Activated CD4-positive, alpha-beta T cell treated with anti-CD3 and anti-CD28 coated beads, Interleukin-2, amount 10 ng/mL, durations not matched to agents 7 days and 5 days (primary cell): ENCODE measurements around the gene ACKR2. TPM values are rescaled to one million over a fixed set of nuclear protein-coding genes. Genes with fewer than 3 reads are reported as not detected.
A peak's percentile ranks its signal among the peaks of the same experiment; 100 is the strongest.
"Not testable (repeated sequence)": the region's sequence is repeated elsewhere in the genome, so short reads cannot be mapped to it uniquely, and the experiment has no call there.

Source experiments
- CTCF ChIA-PET: fragments of 350-600 bp; sonication (Branson Sonifier 250); formaldehyde crosslinking; loops from one replicate; lab custom pipeline; 2021; ENCODE audit warnings: antibody characterized with exemption; lab: Charles Lee
- POLR2A ChIA-PET: fragments of 350-600 bp; sonication (Branson Sonifier 250); formaldehyde crosslinking; loops from one replicate; lab custom pipeline; 2021; ENCODE audit warnings: antibody characterized with exemption; lab: Charles Lee
- DNase-seq: peaks from one replicate; pipeline ENCODE4 v3.0.0-alpha.2; 2020
- H3K27ac Mint-ChIP-seq: one replicate; pipeline ENCODE4 v1.8.0; 2021; ENCODE audit warnings: mild to moderate bottlenecking, moderate library complexity, mixed read lengths
- H3K27me3 Mint-ChIP-seq: one replicate; pipeline ENCODE4 v1.8.0; 2021; ENCODE audit warnings: mixed read lengths
- H3K36me3 Mint-ChIP-seq: one replicate; pipeline ENCODE4 v1.8.0; 2021; ENCODE audit warnings: low read depth, mixed read lengths
- H3K4me1 Mint-ChIP-seq: one replicate; pipeline ENCODE4 v1.8.0; 2021; ENCODE audit warnings: mixed read lengths
- H3K4me3 Mint-ChIP-seq: one replicate; pipeline ENCODE4 v1.8.0; 2021; ENCODE audit warnings: mild to moderate bottlenecking, moderate library complexity, mixed read lengths
- H3K9me3 Mint-ChIP-seq: one replicate; pipeline ENCODE4 v1.8.0; 2021; ENCODE audit warnings: mixed read lengths
- total RNA-seq, 2 experiments: library from RNA; stranded (reverse); gene quantifications; one replicate each; pipeline ENCODE4 v1.2.3, GENCODE V29; 2021

Gene ACKR2
- total RNA-seq, 2 experiments from 2014 or later, result 0.40 to 0.73 TPM

- no peak for DNase-seq
- Mint-ChIP-seq H3K9me3 (no peaks in the 10 kb centered on the region), H3K4me1 (peaks cover 4% of the 10 kb centered on the region), H3K4me3 (no peak within 1 kb of the TSS), H3K36me3 (no peaks in the 10 kb centered on the region), H3K27me3 (peaks cover 7% of the 10 kb centered on the region), H3K27ac (no peak within 1 kb of the TSS)
- ChIA-PET POLR2A (no interaction called here), CTCF (no interaction called here)
Observed at GRCh38 chr3:42875325-42876151, 66.3 kb downstream of the ACKR2 start, which contains the start of gene CYP8B1. CYP8B1 (minus strand) TSS chr3:42875879; CDS start chr3:42875816, 63 bp downstream.

- POLR2A ChIA-PET, result no interaction called here
- H3K27ac Mint-ChIP-seq, result no peak overlapping the region
- H3K27me3 Mint-ChIP-seq, result peaks cover 7% of the 10 kb centered on the region
- CTCF ChIA-PET, result no interaction called here
- peaks cover 10% of the 10 kb centered on the region for H3K4me1 Mint-ChIP-seq
- no peak overlapping the region for H3K4me3 Mint-ChIP-seq
- H3K36me3 Mint-ChIP-seq, result no peaks in the 10 kb centered on the region
- H3K9me3 Mint-ChIP-seq, result no peaks in the 10 kb centered on the region
- DNase-seq, result no peak
Observed at GRCh38 chr3:42876401-42876800, 67.2 kb downstream of the ACKR2 start.

GRCh38 chr3:42876940-42877720, 67.9 kb downstream of the ACKR2 start:
- Mint-ChIP-seq H3K4me3 (no peak overlapping the region), H3K4me1 (peaks cover 14% of the 10 kb centered on the region), H3K36me3 (no peaks in the 10 kb centered on the region), H3K27ac (no peak overlapping the region), H3K27me3 (peaks cover 7% of the 10 kb centered on the region), H3K9me3 (no peaks in the 10 kb centered on the region)
- CTCF ChIA-PET, result interaction anchor here (1.5 kb wide), 1 partner anchor 132 kb away, joined by 3 read pairs; no protein-coding TSS in a partner anchor
- POLR2A ChIA-PET, result no interaction called here
- no peak for DNase-seq

GRCh38 chr3:42877881-42878280, 68.6 kb downstream of the ACKR2 start:
- Mint-ChIP-seq H3K4me3 (no peak overlapping the region), H3K9me3 (no peaks in the 10 kb centered on the region), H3K27me3 (peaks cover 2% of the 10 kb centered on the region), H3K4me1 (peaks cover 14% of the 10 kb centered on the region), H3K36me3 (no peaks in the 10 kb centered on the region), H3K27ac (no peak overlapping the region)
- ChIA-PET POLR2A (no interaction called here), CTCF (interaction anchor here (1.0 to 1.5 kb wide), 2 partner anchors 9 to 133 kb away, joined by 3 to 5 read pairs; no protein-coding TSS in a partner anchor)
- DNase-seq, result no peak

DNA sequence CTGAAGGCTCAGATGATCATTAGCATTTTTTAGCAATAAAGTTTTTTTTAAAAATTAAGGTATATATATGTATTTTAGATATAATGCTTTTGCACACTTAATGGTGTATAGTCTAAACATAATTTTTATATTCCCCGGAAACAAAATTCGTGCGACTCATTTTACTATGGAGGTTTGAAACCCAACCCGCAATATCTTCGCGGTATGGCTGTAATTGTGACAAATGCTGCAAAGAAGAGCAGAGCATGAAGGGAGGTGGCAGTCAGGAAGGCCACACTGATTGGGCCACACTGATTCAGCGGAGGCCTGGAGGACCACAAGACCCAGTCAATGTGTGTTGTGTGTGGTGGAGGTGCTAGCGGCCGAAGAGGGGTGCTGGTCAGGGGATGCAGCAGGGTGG, 70.9 kb downstream of the ACKR2 start:
- H3K36me3 Mint-ChIP-seq, result no peaks in the 10 kb centered on the region
- H3K4me3 Mint-ChIP-seq, result peak overlapping the region; percentile 63
- CTCF ChIA-PET, result interaction anchor here (1.1 kb wide), 1 partner anchor 101 kb away, joined by 4 read pairs; no protein-coding TSS in a partner anchor
- H3K27ac Mint-ChIP-seq, result peak overlapping the region; percentile 85
- H3K9me3 Mint-ChIP-seq, result no peaks in the 10 kb centered on the region
- peaks cover 2% of the 10 kb centered on the region for H3K27me3 Mint-ChIP-seq
- H3K4me1 Mint-ChIP-seq, result peaks cover 14% of the 10 kb centered on the region
- POLR2A ChIA-PET, result no interaction called here
- no peak for DNase-seq

DNA sequence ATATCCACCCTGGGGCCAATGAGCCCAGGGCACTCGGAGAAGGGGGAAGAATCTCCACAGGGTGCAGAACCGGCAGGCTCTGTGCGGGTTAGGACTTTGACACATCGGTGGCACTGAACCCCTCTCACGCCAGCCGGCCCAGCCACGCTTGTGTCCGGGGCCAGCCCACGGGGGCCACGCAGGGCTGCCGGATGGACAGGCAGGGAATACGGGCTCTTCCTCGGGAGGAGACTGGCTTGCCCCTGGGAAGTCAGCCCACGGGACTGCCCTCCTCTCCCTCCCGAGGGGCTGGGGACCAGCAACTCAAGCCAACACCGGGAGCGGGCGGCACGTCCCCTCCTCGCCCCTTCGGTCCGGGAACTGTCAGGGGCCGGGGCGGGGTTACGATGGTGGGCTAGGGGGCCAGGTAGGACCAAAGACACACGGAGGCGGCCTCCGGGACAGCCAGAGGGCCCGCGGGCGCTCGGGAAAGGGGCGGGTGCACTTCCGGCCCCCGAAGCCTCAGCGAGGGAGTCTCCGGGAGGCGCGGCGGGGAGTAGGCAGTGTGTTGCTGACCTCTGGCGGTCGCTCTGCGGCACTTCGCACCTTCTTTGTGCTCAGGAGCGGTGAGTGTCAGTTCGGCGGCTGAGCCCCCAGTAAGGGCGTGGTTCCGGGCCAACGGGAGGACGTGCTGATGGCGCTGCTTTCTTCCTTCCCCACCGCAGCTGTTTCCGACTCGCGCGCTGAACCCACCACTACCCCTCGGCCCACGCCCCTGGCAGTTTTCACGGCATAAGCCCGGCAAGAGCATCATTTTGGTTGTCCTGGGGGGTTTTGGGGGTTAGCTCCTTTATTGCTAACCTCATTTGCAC, 71.6 kb downstream of the ACKR2 start:
- ChIA-PET CTCF (interaction anchor here (0.6 to 1.5 kb wide), 16 partner anchors 9 to 379 kb away, joined by 3 to 12 read pairs (median 4); partner anchors contain the start of genes HIGD1A and VIPR1), POLR2A (interaction anchor here (0.7 kb wide), 1 partner anchor 50 kb away, joined by 4 read pairs; no protein-coding TSS in a partner anchor)
- no peaks in the 10 kb centered on the region for H3K9me3 Mint-ChIP-seq
- peak; percentile 90 for DNase-seq
- peak overlapping the region; percentile 89 for H3K27ac Mint-ChIP-seq
- H3K4me3 Mint-ChIP-seq, result peak overlapping the region; percentile 63
- peaks cover 2% of the 10 kb centered on the region for H3K27me3 Mint-ChIP-seq
- H3K36me3 Mint-ChIP-seq, result no peaks in the 10 kb centered on the region
- H3K4me1 Mint-ChIP-seq, result peaks cover 14% of the 10 kb centered on the region

GRCh38 chr3:42883251-42883930, 74.1 kb downstream of the ACKR2 start:
- H3K36me3 Mint-ChIP-seq, H3K27me3 Mint-ChIP-seq, H3K27ac Mint-ChIP-seq, DNase-seq, H3K4me3 Mint-ChIP-seq, H3K9me3 Mint-ChIP-seq, POLR2A ChIA-PET: not testable (repeated sequence)
- H3K4me1 Mint-ChIP-seq, result peaks cover 14% of the 10 kb centered on the region
- CTCF ChIA-PET, result interaction anchor here (1.5 kb wide), 1 partner anchor 10 kb away, joined by 5 read pairs; no protein-coding TSS in a partner anchor

- H3K27me3 Mint-ChIP-seq, result peaks cover 12% of the 10 kb centered on the region
Observed at GRCh38 chr3:42884324-42884723, 75.1 kb downstream of the ACKR2 start.

DNA sequence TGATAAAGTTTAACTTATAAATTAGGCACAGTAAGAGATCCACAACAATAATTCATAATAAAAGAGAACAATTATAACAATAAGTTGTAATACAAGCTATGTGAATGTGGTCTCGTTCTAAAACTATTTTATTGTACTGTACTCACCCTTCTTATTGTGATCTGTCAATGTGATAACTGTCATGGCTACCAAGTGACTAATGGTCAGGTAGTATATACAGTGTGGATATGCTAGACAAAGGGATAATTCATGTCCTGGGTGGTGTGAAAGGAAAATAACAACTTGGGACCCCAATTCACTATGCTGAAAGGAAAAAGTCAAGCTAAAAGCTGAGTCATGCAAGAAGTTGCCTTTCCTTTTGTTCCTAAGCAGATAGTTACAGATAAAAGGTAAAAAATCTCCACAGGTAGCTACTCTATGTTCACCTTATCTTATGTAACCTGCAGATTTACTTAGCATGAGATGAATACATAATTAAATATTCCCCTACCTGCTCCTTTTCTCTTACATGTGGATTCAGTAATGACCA, 77.1 kb downstream of the ACKR2 start:
- H3K4me3 Mint-ChIP-seq, result no peak overlapping the region
- no peak overlapping the region for H3K27ac Mint-ChIP-seq
- peaks cover 10% of the 10 kb centered on the region for H3K27me3 Mint-ChIP-seq
- no peaks in the 10 kb centered on the region for H3K36me3 Mint-ChIP-seq
- no peaks in the 10 kb centered on the region for H3K9me3 Mint-ChIP-seq
- DNase-seq, result no peak
- peaks cover 5% of the 10 kb centered on the region for H3K4me1 Mint-ChIP-seq
- ChIA-PET POLR2A (no interaction called here), CTCF (no interaction called here)

More at GRCh38 chr3:42884324-42884723, 75.1 kb downstream of the ACKR2 start:
- Mint-ChIP-seq H3K4me1 (peaks cover 14% of the 10 kb centered on the region), H3K9me3 (no peaks in the 10 kb centered on the region), H3K27ac (no peak overlapping the region), H3K36me3 (no peaks in the 10 kb centered on the region), H3K4me3 (no peak overlapping the region)
- ChIA-PET CTCF (no interaction called here), POLR2A (no interaction called here)
- DNase-seq, result no peak

- no peak overlapping the region for H3K4me3 Mint-ChIP-seq
- peaks cover 5% of the 10 kb centered on the region for H3K4me1 Mint-ChIP-seq
- DNase-seq, result no peak
- POLR2A ChIA-PET, result no interaction called here
- no peak overlapping the region for H3K27ac Mint-ChIP-seq
- H3K9me3 Mint-ChIP-seq, result no peaks in the 10 kb centered on the region
- CTCF ChIA-PET, result no interaction called here
- peaks cover 10% of the 10 kb centered on the region for H3K27me3 Mint-ChIP-seq
- H3K36me3 Mint-ChIP-seq, result no peaks in the 10 kb centered on the region
Observed at GRCh38 chr3:42887084-42887483, 77.8 kb downstream of the ACKR2 start.

GRCh38 chr3:42891042-42891441, 81.8 kb downstream of the ACKR2 start:
- CTCF ChIA-PET, result interaction anchor here (1.3 kb wide), 1 partner anchor 10 kb away, joined by 3 read pairs; no protein-coding TSS in a partner anchor
- H3K27ac Mint-ChIP-seq, result no peak overlapping the region
- H3K4me3 Mint-ChIP-seq, result no peak overlapping the region
- peaks cover 13% of the 10 kb centered on the region for H3K4me1 Mint-ChIP-seq
- peaks cover 10% of the 10 kb centered on the region for H3K27me3 Mint-ChIP-seq
- POLR2A ChIA-PET, result no interaction called here
- no peaks in the 10 kb centered on the region for H3K9me3 Mint-ChIP-seq
- H3K36me3 Mint-ChIP-seq, result no peaks in the 10 kb centered on the region
- no peak for DNase-seq
